Esophagus squamous epithelium (tissue), 4 donors: ENCODE measurements around the gene ASIC1.

Experiments used
- POLR2A ChIP-seq, 4 donors: fragments of 450-650 bp; IDR thresholded peaks; one replicate each; pipeline ENCODE4 v1.6.1; 2017; ENCODE audit warnings: antibody characterized with exemption in 4 of 4, mild to moderate bottlenecking in 4 of 4, moderate library complexity in 3 of 4
- TF ChIP-seq, protein P1 (sequence below), 6 experiments: fragments of 450-650 bp in 4 of 6; fragments of 200-600 bp in 2 of 6; sonication (generic) in 2 of 6; IDR thresholded peaks; one replicate each; pipeline ENCODE4 v1.5.1; 2016 to 2019; ENCODE audit warnings: antibody characterized with exemption in 6 of 6, mild to moderate bottlenecking in 4 of 6, moderate library complexity in 4 of 6

GRCh38 chr12:50024805-50025186 is 32.6 kb upstream of the ASIC1 start:
- TF ChIP-seq, protein P1, sequence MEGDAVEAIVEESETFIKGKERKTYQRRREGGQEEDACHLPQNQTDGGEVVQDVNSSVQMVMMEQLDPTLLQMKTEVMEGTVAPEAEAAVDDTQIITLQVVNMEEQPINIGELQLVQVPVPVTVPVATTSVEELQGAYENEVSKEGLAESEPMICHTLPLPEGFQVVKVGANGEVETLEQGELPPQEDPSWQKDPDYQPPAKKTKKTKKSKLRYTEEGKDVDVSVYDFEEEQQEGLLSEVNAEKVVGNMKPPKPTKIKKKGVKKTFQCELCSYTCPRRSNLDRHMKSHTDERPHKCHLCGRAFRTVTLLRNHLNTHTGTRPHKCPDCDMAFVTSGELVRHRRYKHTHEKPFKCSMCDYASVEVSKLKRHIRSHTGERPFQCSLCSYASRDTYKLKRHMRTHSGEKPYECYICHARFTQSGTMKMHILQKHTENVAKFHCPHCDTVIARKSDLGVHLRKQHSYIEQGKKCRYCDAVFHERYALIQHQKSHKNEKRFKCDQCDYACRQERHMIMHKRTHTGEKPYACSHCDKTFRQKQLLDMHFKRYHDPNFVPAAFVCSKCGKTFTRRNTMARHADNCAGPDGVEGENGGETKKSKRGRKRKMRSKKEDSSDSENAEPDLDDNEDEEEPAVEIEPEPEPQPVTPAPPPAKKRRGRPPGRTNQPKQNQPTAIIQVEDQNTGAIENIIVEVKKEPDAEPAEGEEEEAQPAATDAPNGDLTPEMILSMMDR (IDR thresholded peaks at IDR 0.05) = no peak
- TF ChIP-seq POLR2A (IDR thresholded peaks at IDR 0.05) = no peak
